GM20000 (cell line): ENCODE measurements around the gene GHR.
"Not testable (repeated sequence)": the region's sequence is repeated elsewhere in the genome, so short reads cannot be mapped to it uniquely, and the experiment has no call there.

Experiments
- DNase-seq: peaks from one replicate; pipeline ENCODE4 v3.0.0; 2012; ENCODE audit warnings: low spot score
- TF ChIP-seq, protein P1 (sequence below): IDR thresholded peaks from 2 replicates; pipeline ENCODE4 v1.5.1; 2012; ENCODE audit warnings: mild to moderate bottlenecking, control low read depth; ENCODE audit errors: extremely low read depth, missing control alignments

GHR gene

DNA sequence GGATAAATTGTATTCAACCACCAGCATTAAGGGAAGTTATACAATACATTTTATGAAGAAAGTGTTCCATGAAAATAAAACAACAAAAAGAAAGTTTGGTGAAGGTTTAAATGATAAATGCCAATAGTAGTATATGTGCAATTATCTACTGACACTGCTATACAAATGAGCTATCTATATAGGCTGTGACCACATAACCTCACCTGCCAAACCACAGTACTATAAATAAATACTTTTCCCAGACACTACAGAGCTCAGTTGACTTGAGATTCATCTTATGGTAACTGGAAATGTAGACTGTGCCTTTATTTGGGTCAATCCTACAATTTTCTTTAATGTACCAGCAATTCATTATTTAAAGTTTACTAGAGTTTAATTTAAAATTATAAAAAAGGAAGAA lies 252.4 kb downstream of the GHR start:
- TF ChIP-seq, protein P1, sequence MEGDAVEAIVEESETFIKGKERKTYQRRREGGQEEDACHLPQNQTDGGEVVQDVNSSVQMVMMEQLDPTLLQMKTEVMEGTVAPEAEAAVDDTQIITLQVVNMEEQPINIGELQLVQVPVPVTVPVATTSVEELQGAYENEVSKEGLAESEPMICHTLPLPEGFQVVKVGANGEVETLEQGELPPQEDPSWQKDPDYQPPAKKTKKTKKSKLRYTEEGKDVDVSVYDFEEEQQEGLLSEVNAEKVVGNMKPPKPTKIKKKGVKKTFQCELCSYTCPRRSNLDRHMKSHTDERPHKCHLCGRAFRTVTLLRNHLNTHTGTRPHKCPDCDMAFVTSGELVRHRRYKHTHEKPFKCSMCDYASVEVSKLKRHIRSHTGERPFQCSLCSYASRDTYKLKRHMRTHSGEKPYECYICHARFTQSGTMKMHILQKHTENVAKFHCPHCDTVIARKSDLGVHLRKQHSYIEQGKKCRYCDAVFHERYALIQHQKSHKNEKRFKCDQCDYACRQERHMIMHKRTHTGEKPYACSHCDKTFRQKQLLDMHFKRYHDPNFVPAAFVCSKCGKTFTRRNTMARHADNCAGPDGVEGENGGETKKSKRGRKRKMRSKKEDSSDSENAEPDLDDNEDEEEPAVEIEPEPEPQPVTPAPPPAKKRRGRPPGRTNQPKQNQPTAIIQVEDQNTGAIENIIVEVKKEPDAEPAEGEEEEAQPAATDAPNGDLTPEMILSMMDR, result no peak
- no peak for DNase-seq

DNA sequence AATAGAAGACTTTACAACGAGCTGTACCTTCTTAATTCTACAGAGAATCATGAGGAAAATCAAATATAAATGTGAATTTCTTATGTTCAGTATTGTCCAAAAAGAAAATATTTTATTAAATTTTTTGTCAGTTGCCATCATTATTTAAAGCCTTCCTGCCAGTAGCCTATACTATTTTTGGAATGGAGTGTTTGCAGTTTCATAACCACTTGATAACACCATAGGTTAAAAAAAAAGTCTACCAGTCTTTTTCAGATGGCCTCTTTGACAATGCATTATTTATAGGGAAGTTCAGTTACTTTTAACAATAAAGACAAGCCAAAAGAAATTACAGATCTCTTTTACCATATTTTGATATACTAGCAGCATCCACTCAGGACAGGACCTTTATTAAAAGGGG lies 253.1 kb downstream of the GHR start:
- TF ChIP-seq, protein P1, result no peak
- no peak for DNase-seq

DNA sequence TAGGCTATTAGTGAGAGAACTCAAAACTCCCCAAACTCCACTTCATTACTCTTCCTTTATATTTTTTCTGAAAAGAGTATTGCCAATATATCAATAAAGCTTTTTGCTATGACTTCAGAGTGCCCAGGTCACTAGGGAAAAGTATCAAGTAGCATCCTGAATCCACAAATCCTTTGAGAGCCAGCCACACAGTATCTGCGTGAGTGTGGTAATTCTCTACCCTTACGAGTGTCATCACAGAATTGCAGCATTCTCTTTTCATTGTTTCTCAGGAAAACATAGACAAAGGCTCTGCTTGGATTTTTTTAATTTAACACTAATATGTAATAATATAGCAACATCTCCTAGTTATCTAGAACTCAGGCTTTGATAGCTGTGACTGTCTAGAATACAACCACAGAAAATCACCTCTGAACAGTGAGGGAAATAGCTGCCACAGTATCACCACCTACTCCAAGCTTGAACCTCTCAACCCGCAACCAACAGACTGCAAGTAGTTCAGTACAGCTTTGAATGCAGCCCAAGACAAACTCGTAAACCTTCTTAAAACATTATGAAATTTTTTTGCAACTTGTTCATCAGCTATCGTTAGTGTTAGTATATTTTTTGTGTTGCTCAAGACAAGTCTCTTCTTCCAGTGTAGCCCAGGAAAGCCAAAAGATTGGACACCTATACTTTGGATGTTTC lies 254.1 kb downstream of the GHR start:
- TF ChIP-seq, protein P1, result no peak
- DNase-seq, result no peak

DNA sequence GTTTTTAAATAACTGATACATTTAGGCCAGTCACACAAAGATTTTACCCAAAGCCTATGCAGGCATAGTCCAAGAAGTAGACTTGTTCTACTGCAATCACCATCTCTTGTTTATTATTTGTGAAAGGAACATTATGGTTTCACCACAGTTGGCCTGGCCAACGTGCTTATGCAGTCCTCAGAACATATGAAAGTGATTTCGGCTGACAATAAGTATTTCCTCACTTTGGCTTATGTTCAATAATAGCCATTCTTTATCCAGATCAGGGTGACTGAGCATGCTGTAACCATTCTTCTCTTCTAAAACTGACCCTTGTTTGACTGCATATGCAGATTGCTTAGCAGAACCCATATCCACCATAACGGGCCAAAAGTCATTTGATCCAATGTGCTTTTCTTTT lies 256.8 kb downstream of the GHR start:
- no peak for DNase-seq
- TF ChIP-seq, protein P1, result no peak

DNA sequence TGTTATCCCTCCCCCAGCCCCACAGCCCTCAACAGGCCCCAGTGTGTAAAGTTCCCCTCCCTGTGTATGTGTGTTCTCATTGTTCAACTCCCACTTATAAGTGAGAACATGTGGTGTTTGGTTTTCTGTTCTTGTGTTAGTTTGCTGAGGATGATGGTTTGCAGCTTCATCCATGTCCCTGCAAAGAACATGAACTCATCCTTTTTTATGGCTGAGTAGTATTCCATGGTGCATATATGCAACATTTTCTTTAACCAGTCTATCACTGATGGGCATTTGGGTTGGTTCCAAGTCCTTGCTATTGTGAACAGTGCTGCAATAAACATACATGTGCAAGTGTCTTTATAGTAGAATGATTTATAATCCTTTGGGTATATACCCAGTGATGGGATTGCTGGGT lies 261.8 kb downstream of the GHR start:
- not testable (repeated sequence) for DNase-seq

DNA sequence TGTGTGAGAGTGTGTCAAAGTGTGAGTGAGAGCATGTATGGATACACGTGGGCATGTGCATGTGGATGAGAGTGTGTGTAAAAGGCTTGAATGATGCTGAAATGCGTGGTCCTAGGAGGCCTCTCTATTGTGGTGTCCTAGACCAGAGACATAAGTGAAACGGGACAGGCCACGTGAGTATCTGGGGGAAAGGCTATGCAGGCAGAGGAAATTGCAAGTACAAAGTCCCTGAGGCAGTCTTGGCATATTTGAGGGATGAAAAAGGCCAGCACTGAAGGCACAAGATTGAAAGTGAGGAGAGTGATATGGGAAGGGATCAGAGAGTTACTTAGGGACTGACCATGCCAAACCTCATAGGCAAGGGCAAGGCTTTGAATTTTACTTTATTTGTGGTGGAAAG lies 266.2 kb downstream of the GHR start:
- TF ChIP-seq, protein P1, result no peak
- no peak for DNase-seq

DNA sequence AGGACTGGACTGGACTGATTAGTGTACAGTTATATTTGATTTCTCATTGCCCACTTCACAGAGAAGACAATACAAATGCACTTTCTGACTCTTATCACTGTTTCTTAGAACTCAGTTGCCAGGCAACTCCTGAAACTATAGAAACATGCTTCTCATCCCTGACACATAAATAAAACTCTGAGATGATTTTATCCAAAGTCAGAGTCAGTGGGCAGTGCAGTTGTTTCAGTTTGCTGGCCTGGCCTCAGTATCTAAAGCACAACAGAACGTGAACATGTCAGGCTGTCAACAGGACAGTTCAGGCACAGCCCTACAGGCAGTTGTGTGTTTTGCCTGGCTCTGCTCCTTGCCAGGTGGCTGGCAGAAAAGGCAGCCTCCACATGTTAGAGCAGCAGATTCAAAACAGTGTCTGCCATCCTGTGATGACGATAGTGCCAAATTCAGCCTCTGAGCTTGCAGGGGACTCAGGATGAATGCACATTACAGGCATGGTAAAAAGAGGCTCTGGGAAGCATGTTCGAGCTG lies 268.2 kb downstream of the GHR start:
- TF ChIP-seq, protein P1, result no peak

More for the DNA sequence above, 268.2 kb downstream of the GHR start:
- DNase-seq, result no peak
